ENCODE measurements around the gene BIRC2. TPM values are rescaled to one million over a fixed set of nuclear protein-coding genes. Genes with fewer than 3 reads are reported as not detected.

Gene BIRC2
- total and polyA plus RNA-seq, 2 of the 4 experiments (the other 2 are of a cell fraction) = 48.0 to 204 TPM

DNA sequence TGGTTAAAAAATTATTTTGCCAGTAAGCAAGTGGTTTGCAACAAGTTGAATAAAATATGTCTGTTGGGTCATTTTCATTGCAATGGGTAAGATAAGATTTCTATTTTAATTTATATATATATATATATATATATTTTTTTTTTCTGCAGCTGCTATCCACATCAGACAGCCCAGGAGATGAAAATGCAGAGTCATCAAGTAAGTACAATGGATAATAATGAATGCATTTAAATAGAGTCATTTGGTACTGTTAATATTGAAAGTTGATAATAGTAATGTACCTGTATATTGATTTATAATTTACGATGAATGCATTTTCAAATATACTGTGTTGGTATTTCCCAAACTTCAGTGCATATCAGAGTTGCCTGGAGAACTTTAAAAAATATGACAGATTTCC lies 18.3 kb upstream of the BIRC2 start:
- ChIA-PET CTCF (no interaction called here), POLR2A (ENCODE audit: unreplicated experiment) (no interaction called here)
- Histone ChIP-seq H4K8ac (ENCODE audit: low read depth in 2 of 2, low read length in 2 of 2) (no peak overlapping the region), H3K18ac (ENCODE audit: low read depth, low read length) (no peak overlapping the region), H3K27ac (ENCODE audit: insufficient read depth, low read length) (no peak overlapping the region), H2BK120ac (ENCODE audit: low read depth, low read length) (no peak overlapping the region), H2AFZ (replicated peaks; ENCODE audit: low read length, poor library complexity) (no peak overlapping the region), H4K91ac (ENCODE audit: insufficient read depth, low read depth, low read length) (no peak overlapping the region), H2AK9ac (replicated peaks; ENCODE audit: low read depth, low read length, poor library complexity) (no peak overlapping the region), H3K27me3 (ENCODE audit: control insufficient read depth, insufficient read depth, low read length) (no peaks in the 10 kb centered on the region), H3K23ac (ENCODE audit: low read depth, low read length) (no peak overlapping the region), H2BK20ac (ENCODE audit: low read depth, low read length) (no peak overlapping the region), H3K4ac (ENCODE audit: low read depth, low read length) (no peak overlapping the region), H3K4me1 (ENCODE audit: control insufficient read depth, insufficient read depth, low read length) (peaks cover 6% of the 10 kb centered on the region), H2BK5ac (ENCODE audit: low read depth, low read length, poor library complexity, severe bottlenecking) (no peak overlapping the region), H3K4me2 (ENCODE audit: low read depth, low read length) (no peak overlapping the region), H2BK15ac (ENCODE audit: low read depth, low read length) (no peak overlapping the region), H3K79me1 (ENCODE audit: low read depth in 1 of 2, low read length in 2 of 2) (peaks cover 0 to 7% of the 10 kb centered on the region in 2 experiments; a peak in 1 of 4 replicates), H3K9me3 (ENCODE audit: control insufficient read depth, insufficient read depth, low read length) (no peaks in the 10 kb centered on the region), H4K20me1 (ENCODE audit: insufficient read depth, low read length) (no peaks in the 10 kb centered on the region), H3K56ac (ENCODE audit: extremely low read depth, insufficient read depth, low read length) (no peak overlapping the region), H4K5ac (ENCODE audit: low read depth, low read length) (no peak overlapping the region), H2AK5ac (ENCODE audit: low read depth, low read length) (no peak overlapping the region), H3K4me3 (ENCODE audit: insufficient read depth, low read depth, low read length) (no peak overlapping the region), H3K14ac (replicated peaks; ENCODE audit: low read depth, low read length) (no peak overlapping the region), H3K36me3 (ENCODE audit: control insufficient read depth, insufficient read depth, low read length) (no peaks in the 10 kb centered on the region), H3K9me1 (ENCODE audit: insufficient read depth, low read length) (no peaks in the 10 kb centered on the region; the same call in 1 of the 2 replicates), H3K9ac (ENCODE audit: low read depth, low read length) (no peak overlapping the region)
- no CpG with 5 or more reads among the region's 1 CpG for WGBS, 2 experiments (ENCODE audit: extremely low coverage in 2 of 2, insufficient read length in 1 of 2)
- no peak for ATAC-seq (ENCODE audit: low read depth)
- in situ Hi-C loops (cut with MboI; ENCODE audit: low sequenced_read_pairs) (no loop called here), intact Hi-C loops (cut with micrococcal nuclease) (no loop called here), dilution Hi-C loops (cut with HindIII; ENCODE audit: low sequenced_read_pairs, unreplicated experiment) (no loop called here)
- DNase-seq = no peak
- peak; percentile 51 for TF ChIP-seq MAFK (IDR thresholded peaks at IDR 0.05; ENCODE audit: low read depth, low read length)
- no peak for TF ChIP-seq SMC3 (IDR thresholded peaks at IDR 0.05; ENCODE audit: low read depth, low read length)
- BruUV-seq (replicated peaks) = no TSS peak
